Measurements from ENCODE around the gene FGF22. TPM values are rescaled to one million over a fixed set of nuclear protein-coding genes. Genes with fewer than 3 reads are reported as not detected.
"Not testable (repeated sequence)": the region's sequence is repeated elsewhere in the genome, so short reads cannot be mapped to it uniquely, and the experiment has no call there.

FGF22 gene
- total RNA-seq, 1 donor: 0.27 TPM

GRCh38 chr19:601790-602189 lies 37.9 kb upstream of the FGF22 start:
- no peak for TF ChIP-seq CTCF (IDR thresholded peaks at IDR 0.05; ENCODE audit: insufficient read depth, low read length)
- DNase-seq (ENCODE audit: low read depth): no peak
- H3K4me3 ChIP-seq (ENCODE audit: low read depth, low read length): no peak overlapping the region

GRCh38 chr19:602391-603301 lies 37.0 kb upstream of the FGF22 start:
- no peak for TF ChIP-seq CTCF (IDR thresholded peaks at IDR 0.05; ENCODE audit: insufficient read depth, low read length)

GRCh38 chr19:603302-603639 lies 36.4 kb upstream of the FGF22 start:
- not testable (repeated sequence) for DNase-seq (ENCODE audit: low read depth); H3K4me3 ChIP-seq (ENCODE audit: low read depth, low read length)

More at GRCh38 chr19:602391-603301, 37.0 kb upstream of the FGF22 start:
- no peak for DNase-seq (ENCODE audit: low read depth)
- H3K4me3 ChIP-seq (ENCODE audit: low read depth, low read length): no peak overlapping the region

- H3K4me3 ChIP-seq (ENCODE audit: low read depth, low read length); DNase-seq (ENCODE audit: low read depth): not testable (repeated sequence)
Observed at GRCh38 chr19:603779-604178, 35.9 kb upstream of the FGF22 start.

- H3K4me3 ChIP-seq (ENCODE audit: low read depth, low read length): no peak overlapping the region
- DNase-seq (ENCODE audit: low read depth): no peak
- no peak for TF ChIP-seq CTCF (IDR thresholded peaks at IDR 0.05; ENCODE audit: insufficient read depth, low read length)
Observed at GRCh38 chr19:604355-604754, 35.3 kb upstream of the FGF22 start.

- not testable (repeated sequence) for DNase-seq (ENCODE audit: low read depth); H3K4me3 ChIP-seq (ENCODE audit: low read depth, low read length)
Observed at GRCh38 chr19:605061-605971, 34.4 kb upstream of the FGF22 start.

GRCh38 chr19:607301-608154 lies 32.2 kb upstream of the FGF22 start:
- no peak overlapping the region for H3K4me3 ChIP-seq (ENCODE audit: low read depth, low read length)
- TF ChIP-seq CTCF (IDR thresholded peaks at IDR 0.05; ENCODE audit: insufficient read depth, low read length): no peak

More at GRCh38 chr19:607301-608154, 32.2 kb upstream of the FGF22 start:
- DNase-seq (ENCODE audit: low read depth): no peak

All from fibroblast of the aortic adventitia (primary cell).